GM19099 (cell line): ENCODE data around the gene ASRGL1.

Source experiments
- POLR2A ChIP-seq: IDR thresholded peaks from 3 replicates; pipeline ENCODE4 v1.6.1; 2011; ENCODE audit warnings: low read depth; ENCODE audit not compliant: insufficient read length; ENCODE audit errors: extremely low read depth

Gene ASRGL1

DNA sequence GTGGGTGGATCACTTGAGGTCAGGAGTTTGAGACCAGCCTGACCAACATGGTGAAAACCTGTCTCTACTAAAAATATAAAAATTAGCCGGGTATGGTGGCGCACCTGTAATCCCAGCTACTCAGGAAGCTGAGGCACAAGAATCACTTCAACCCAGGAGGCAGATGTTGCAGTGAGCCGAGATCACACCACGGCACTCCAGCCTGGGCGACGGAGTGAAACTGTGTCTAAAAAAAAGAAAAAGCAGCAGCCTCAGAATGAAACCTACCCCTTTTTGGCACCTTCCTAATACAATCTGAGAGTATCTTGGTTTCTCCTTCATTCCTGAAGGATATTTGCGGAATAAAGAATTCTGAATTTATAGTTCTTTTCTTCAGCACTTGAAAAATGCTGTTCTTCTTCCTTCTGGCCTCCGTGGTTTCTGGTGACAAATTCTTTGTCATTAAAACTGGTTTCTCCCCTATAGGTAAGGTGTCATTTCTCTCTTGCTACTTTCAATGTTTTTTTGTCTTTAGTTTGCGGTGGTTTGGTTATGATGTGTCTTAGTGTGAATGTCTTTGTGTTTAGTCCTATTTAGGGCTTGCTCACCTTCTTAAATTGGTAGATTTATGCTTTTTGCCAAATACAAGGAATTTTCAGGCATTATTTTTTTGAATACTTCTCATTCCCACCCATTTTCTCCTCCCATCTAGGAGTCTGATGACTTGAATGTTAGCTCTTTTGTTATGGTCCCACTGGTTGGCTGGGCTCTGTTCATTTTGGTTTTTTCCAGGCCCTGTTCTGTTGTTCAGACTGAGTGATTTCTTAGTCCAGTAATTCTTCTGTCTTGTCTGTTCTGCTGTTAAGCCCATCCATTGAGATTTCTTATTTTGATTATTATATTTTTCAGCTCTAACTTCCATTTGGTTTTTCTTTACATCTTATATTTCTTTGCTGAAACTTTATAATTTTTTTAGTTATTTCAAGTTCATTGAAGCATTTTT, 15.4 kb downstream of the ASRGL1 start:
- no peak for TF ChIP-seq POLR2A

DNA sequence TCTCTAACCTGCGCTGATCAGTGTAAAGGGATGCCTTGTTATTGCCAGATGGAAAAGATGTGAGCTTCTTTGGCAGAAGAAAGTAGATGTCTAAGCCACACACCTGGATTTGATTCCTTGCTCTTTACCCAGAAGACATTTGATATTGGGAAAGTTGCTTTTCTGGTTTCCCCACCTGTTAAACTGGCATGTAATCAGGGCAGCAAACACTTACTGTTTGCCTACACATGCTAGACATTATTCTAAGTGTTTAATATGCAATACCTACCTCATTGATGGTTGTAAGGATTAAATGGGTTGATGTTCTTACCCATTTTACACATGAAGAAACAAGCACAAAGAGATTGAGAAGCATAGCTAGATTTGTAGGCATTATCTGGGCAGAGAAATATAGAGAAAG, 16.6 kb downstream of the ASRGL1 start:
- no peak for TF ChIP-seq POLR2A

DNA sequence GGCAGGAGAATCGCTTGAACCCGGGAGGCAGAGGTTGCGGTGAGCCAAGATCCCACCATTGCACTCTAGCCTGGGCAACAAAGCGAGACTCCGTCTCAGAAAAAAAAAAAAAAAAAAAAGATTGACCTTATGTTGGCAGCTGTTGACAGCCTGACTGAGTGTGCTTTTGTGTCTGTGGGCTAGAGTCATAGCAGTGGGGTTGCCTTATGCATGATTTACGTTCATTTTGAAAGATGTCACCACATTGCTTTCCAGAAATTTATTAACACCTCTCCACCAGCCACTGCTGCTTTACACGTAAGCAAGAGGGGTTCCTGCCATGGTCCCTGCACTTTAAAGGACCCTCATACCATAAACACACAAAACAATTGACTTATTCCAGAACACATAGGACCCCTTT, 21.0 kb downstream of the ASRGL1 start:
- TF ChIP-seq POLR2A: no peak

DNA sequence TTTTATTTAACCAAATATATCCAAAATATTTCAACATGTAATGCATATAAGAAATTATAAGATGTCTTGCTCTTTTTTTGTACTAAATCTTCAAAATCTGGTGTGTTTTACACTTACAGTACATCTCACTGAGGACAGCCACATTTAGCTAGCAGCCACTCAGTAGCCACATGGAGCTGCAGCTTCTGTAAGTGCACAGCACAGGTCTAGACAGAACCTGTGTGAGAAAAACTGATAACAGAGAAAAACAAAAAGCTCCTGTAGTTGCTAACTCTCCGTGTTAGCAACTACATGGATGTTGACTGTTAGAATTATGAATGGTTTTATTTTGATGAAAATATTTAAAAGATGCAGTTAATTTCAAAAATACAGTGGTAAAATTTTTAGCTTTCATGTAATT, 22.2 kb downstream of the ASRGL1 start:
- no peak for TF ChIP-seq POLR2A

- no peak for TF ChIP-seq POLR2A
Observed at GRCh38 chr11:62360685-62361084, 23.4 kb downstream of the ASRGL1 start.

GRCh38 chr11:62370743-62371440, 33.6 kb downstream of the ASRGL1 start:
- TF ChIP-seq POLR2A: no peak

DNA sequence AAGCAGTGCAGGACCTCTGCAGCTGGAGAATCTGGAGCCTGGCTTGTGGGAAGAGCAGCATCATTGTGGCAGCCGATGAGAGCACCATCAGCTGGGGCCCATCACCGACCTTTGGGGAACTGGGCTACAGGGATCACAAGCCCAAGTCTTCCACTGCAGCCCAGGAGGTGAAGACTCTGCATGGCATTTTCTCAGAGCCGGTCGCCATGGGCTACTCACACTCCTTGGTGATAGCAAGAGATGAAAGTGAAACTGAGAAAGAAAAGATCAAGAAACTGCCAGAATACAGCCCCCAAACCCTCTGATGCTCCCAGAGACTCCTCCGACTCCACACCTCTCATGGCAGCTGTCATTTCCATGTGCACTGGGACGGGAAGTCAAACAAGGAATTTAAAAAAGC, 35.6 kb downstream of the ASRGL1 start:
- TF ChIP-seq POLR2A: no peak

DNA sequence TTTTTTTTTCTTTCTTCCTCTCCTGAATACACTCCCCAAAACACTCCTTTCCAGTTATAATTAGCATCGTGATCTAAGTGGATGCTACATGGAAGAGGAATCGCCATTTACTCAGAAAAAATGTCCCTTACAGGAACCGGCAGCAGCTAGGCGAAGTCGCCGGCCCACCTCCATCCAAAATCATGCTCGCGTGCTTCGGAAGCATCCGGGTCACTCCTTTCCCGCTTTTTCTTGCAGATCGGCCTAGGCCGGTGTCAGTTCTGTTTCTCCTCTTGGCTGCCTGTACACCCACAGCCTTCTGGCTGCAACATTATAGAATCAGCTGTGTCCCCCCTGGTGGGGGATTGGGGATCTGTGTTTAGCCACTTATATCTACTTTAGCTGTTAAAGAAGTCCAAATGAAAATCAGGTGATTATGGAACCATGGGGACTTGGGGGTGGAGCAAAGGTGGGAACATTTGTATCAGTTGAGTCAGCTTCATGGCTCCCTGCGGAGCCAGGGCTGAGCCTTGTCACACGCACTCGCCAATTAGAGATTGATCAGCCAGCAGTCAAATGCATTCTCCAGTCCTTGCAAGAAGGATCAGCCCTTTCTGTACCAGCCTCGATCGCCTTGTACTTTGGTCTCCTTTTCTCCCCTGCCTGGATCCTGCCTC, 36.3 kb downstream of the ASRGL1 start:
- TF ChIP-seq POLR2A: no peak

- no peak for TF ChIP-seq POLR2A
Observed at GRCh38 chr11:62374801-62375200, 37.6 kb downstream of the ASRGL1 start.

DNA sequence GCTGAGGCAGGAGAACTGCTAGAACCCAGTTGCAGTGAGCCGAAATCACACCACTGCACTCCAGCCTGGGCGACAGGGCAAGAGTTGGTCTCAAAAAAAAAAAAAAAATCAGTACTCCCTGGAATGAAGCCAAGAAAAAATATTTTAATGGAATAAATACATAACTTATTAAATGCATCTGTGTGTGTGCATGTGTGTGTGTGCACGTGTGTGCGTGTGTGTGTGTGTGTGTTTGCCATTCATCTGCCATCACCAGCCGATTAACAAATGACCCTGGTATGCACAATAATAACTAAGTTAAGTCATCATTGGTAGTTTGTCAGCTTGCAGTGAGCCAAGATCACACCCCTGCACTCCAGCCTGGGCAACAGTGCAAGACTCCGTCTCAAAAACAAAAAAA, 46.6 kb downstream of the ASRGL1 start:
- no peak for TF ChIP-seq POLR2A

GRCh38 chr11:62387381-62387780, 50.1 kb downstream of the ASRGL1 start:
- no peak for TF ChIP-seq POLR2A

DNA sequence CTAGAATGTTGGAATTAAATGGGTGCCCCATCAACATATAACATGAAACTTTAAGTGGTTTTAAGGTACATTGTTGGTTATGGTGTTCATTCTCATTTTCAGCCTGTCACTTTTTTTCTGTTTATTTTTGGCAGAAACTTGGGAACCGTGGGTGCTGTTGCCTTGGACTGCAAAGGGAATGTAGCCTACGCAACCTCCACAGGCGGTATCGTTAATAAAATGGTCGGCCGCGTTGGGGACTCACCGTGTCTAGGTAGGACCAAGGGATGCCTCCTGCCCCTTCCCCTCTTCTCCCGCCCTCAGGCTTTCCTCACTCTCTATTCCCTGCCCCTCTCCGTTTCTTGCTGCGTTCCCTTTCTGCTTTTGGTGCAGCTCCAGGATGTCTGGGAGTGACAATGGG, 51.8 kb downstream of the ASRGL1 start:
- no peak for TF ChIP-seq POLR2A

GRCh38 chr11:62390237-62390636, 53.0 kb downstream of the ASRGL1 start:
- no peak for TF ChIP-seq POLR2A

GRCh38 chr11:62390722-62391121, 53.5 kb downstream of the ASRGL1 start:
- no peak for TF ChIP-seq POLR2A

GRCh38 chr11:62391642-62392425, 54.6 kb downstream of the ASRGL1 start:
- TF ChIP-seq POLR2A: no peak
